Vagina (tissue), 2 donors: Measurements from ENCODE around the gene CPT1A. TPM values are rescaled to one million over a fixed set of nuclear protein-coding genes. Genes with fewer than 3 reads are reported as not detected.

ENCODE experiments used
- DNase-seq, 2 donors: peaks; one replicate each; pipeline ENCODE4 v3.0.0-alpha.2; 2017; ENCODE audit errors: extremely low spot score in 2 of 2
- H3K27ac ChIP-seq: fragments of 200-600 bp; sonication (generic); one replicate; pipeline ENCODE4 v1.5.1; 2019
- H3K27me3 ChIP-seq: fragments of 200-600 bp; sonication (generic); one replicate; pipeline ENCODE4 v1.5.1; 2019
- H3K36me3 ChIP-seq, 2 donors: fragments of 200-600 bp; sonication (generic); one replicate each; pipeline ENCODE4 v1.5.1; 2017 to 2019
- H3K4me1 ChIP-seq: fragments of 200-600 bp; sonication (generic); one replicate; pipeline ENCODE4 v1.5.1; 2019
- H3K4me3 ChIP-seq, 2 donors: fragments of 200-600 bp; sonication (generic); 1 replicate in 1 of 2; 2 replicates in 1 of 2; pipeline ENCODE4 v1.5.1; 2016 to 2019
- H3K9me3 ChIP-seq: fragments of 200-600 bp; sonication (generic); one replicate; pipeline ENCODE4 v1.5.1; 2019
- POLR2A ChIP-seq, 2 donors: fragments of 450-650 bp; IDR thresholded peaks; one replicate each; pipeline ENCODE4 v1.6.1; 2017; ENCODE audit warnings: antibody characterized with exemption in 2 of 2, mild to moderate bottlenecking in 2 of 2, moderate library complexity in 2 of 2
- POLR2AphosphoS5 ChIP-seq, 2 donors: sonication (generic); formaldehyde crosslinking; IDR thresholded peaks; one replicate each; pipeline ENCODE4 v1.9.0; 2017; ENCODE audit warnings: antibody characterized with exemption in 2 of 2, mild to moderate bottlenecking in 2 of 2, low read depth in 1 of 2; ENCODE audit not compliant: insufficient read depth in 1 of 2
- intact Hi-C: fragments of 100-400 bp; cut with DNase I; formaldehyde crosslinking; loops from one replicate; pipeline ENCODE4 v1.15.1; 2023
- total RNA-seq: library from RNA; depleted of rRNA; stranded (reverse); fragments of >200 nt; gene quantifications from one replicate; pipeline ENCODE4 v1.2.3, GENCODE V29; 2016
- TF ChIP-seq, protein P1 (sequence below), 3 experiments: fragments of 450-650 bp in 2 of 3; fragments of 200-600 bp in 1 of 3; sonication (generic) in 1 of 3; IDR thresholded peaks; one replicate each; pipeline ENCODE4 v1.5.1; 2017 to 2019; ENCODE audit warnings: antibody characterized with exemption in 3 of 3, mild to moderate bottlenecking in 2 of 3, moderate library complexity in 2 of 3

CPT1A gene
- total RNA-seq, 1 donor from 2014 or later, result 80.8 TPM

- Histone ChIP-seq H3K4me3 (no peak overlapping the region), H3K4me1 (peaks cover 35% of the 10 kb centered on the region), H3K27ac (no peak overlapping the region), H3K36me3 (peaks cover 0 to 21% of the 10 kb centered on the region in 2 donors), H3K9me3 (no peaks in the 10 kb centered on the region), H3K27me3 (no peaks in the 10 kb centered on the region)
- DNase-seq, result no peak
- TF ChIP-seq POLR2A (IDR thresholded peaks at IDR 0.05), result no peak
- TF ChIP-seq, protein P1, sequence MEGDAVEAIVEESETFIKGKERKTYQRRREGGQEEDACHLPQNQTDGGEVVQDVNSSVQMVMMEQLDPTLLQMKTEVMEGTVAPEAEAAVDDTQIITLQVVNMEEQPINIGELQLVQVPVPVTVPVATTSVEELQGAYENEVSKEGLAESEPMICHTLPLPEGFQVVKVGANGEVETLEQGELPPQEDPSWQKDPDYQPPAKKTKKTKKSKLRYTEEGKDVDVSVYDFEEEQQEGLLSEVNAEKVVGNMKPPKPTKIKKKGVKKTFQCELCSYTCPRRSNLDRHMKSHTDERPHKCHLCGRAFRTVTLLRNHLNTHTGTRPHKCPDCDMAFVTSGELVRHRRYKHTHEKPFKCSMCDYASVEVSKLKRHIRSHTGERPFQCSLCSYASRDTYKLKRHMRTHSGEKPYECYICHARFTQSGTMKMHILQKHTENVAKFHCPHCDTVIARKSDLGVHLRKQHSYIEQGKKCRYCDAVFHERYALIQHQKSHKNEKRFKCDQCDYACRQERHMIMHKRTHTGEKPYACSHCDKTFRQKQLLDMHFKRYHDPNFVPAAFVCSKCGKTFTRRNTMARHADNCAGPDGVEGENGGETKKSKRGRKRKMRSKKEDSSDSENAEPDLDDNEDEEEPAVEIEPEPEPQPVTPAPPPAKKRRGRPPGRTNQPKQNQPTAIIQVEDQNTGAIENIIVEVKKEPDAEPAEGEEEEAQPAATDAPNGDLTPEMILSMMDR (IDR thresholded peaks at IDR 0.05), result no peak
- TF ChIP-seq POLR2AphosphoS5 (IDR thresholded peaks at IDR 0.05; ENCODE audit: insufficient read depth in 1 of 2, low read depth in 1 of 2), result no peak
- intact Hi-C loops, result no loop called here
Measured at GRCh38 chr11:68816917-68817419, 24.7 kb downstream of the CPT1A start.

GRCh38 chr11:68816251-68816776 lies 25.4 kb downstream of the CPT1A start:
- Histone ChIP-seq H3K9me3 (no peaks in the 10 kb centered on the region), H3K27me3 (no peaks in the 10 kb centered on the region), H3K27ac (no peak overlapping the region), H3K4me3 (no peak overlapping the region), H3K4me1 (peaks cover 35% of the 10 kb centered on the region), H3K36me3 (peaks cover 0 to 23% of the 10 kb centered on the region in 2 donors)
- no peak for TF ChIP-seq POLR2A (IDR thresholded peaks at IDR 0.05)
- TF ChIP-seq POLR2AphosphoS5 (IDR thresholded peaks at IDR 0.05; ENCODE audit: insufficient read depth in 1 of 2, low read depth in 1 of 2), result no peak
- TF ChIP-seq, protein P1 (IDR thresholded peaks at IDR 0.05), result no peak
- no peak for DNase-seq
- intact Hi-C loops, result no loop called here

GRCh38 chr11:68813773-68814172 lies 27.9 kb downstream of the CPT1A start:
- no peak overlapping the region for H3K4me3 ChIP-seq
- peaks cover 0 to 23% of the 10 kb centered on the region in 2 donors for H3K36me3 ChIP-seq
- no peak overlapping the region for H3K27ac ChIP-seq
- H3K27me3 ChIP-seq, result no peaks in the 10 kb centered on the region
- H3K9me3 ChIP-seq, result no peaks in the 10 kb centered on the region
- peaks cover 33% of the 10 kb centered on the region for H3K4me1 ChIP-seq
- DNase-seq, result no peak
- no peak for TF ChIP-seq POLR2AphosphoS5 (IDR thresholded peaks at IDR 0.05; ENCODE audit: insufficient read depth in 1 of 2, low read depth in 1 of 2)
- TF ChIP-seq, protein P1 (IDR thresholded peaks at IDR 0.05), result no peak
- TF ChIP-seq POLR2A (IDR thresholded peaks at IDR 0.05), result no peak
- intact Hi-C loops, result no loop called here

DNA sequence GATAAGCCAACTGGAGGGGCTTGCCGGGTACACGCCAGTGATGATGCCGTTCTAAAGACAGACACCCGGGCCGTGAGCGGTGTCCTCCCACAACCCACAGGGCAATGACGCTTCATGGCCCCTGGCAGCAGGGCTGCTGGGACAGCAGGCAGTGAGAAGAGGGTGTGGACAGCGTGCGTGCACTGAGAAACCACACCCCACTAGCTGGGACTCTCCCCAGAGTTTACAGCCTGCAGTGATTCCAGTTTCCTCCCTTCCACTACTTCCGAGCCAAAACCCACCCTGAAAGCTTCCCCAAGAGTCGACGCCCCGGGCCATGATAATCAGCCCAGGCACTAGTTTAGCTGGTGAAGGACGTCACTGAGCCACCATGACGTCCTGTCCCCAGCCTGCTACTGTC lies 29.2 kb downstream of the CPT1A start:
- Histone ChIP-seq H3K4me1 (peaks cover 21% of the 10 kb centered on the region), H3K27me3 (no peaks in the 10 kb centered on the region), H3K27ac (no peak overlapping the region), H3K4me3 (no peak overlapping the region), H3K9me3 (no peaks in the 10 kb centered on the region), H3K36me3 (peaks cover 0 to 23% of the 10 kb centered on the region in 2 donors)
- TF ChIP-seq POLR2A (IDR thresholded peaks at IDR 0.05), result no peak
- TF ChIP-seq POLR2AphosphoS5 (IDR thresholded peaks at IDR 0.05; ENCODE audit: insufficient read depth in 1 of 2, low read depth in 1 of 2), result no peak
- TF ChIP-seq, protein P1 (IDR thresholded peaks at IDR 0.05), result no peak
- intact Hi-C loops, result no loop called here
- no peak for DNase-seq

- no peak for DNase-seq
- H3K27me3 ChIP-seq, result no peaks in the 10 kb centered on the region
Measured at GRCh38 chr11:68810164-68810563, 31.6 kb downstream of the CPT1A start.

More at GRCh38 chr11:68810164-68810563, 31.6 kb downstream of the CPT1A start:
- no peak for TF ChIP-seq POLR2A (IDR thresholded peaks at IDR 0.05)
- no peak for TF ChIP-seq POLR2AphosphoS5 (IDR thresholded peaks at IDR 0.05; ENCODE audit: insufficient read depth in 1 of 2, low read depth in 1 of 2)
- TF ChIP-seq, protein P1 (IDR thresholded peaks at IDR 0.05), result no peak
- Histone ChIP-seq H3K4me3 (no peak overlapping the region), H3K36me3 (peaks cover 0 to 35% of the 10 kb centered on the region in 2 donors), H3K9me3 (no peaks in the 10 kb centered on the region), H3K4me1 (peaks cover 14% of the 10 kb centered on the region), H3K27ac (no peak overlapping the region)
- intact Hi-C loops, result no loop called here
